HG03575 (cell line): ENCODE results near the gene ERMP1.
"Not testable (repeated sequence)": the region's sequence is repeated elsewhere in the genome, so short reads cannot be mapped to it uniquely, and the experiment has no call there.

Experiments used
- ATAC-seq: cut with Tn5 transposase; IDR thresholded peaks from one replicate; pipeline ENCODE4 v1.9.1; 2021; ENCODE audit not compliant: unreplicated experiment, insufficient number of reproducible peaks, low FRiP score; ENCODE audit errors: extremely low read depth

The ERMP1 gene

GRCh38 chr9:5832071-5832537, 813 bp downstream of the ERMP1 start:
- no peak for ATAC-seq

- ATAC-seq, result no peak
Measured at GRCh38 chr9:5825895-5826622, 6.9 kb downstream of the ERMP1 start.

GRCh38 chr9:5825223-5825622, 7.7 kb downstream of the ERMP1 start:
- no peak for ATAC-seq

GRCh38 chr9:5820425-5820824, 12.5 kb downstream of the ERMP1 start:
- no peak for ATAC-seq

DNA sequence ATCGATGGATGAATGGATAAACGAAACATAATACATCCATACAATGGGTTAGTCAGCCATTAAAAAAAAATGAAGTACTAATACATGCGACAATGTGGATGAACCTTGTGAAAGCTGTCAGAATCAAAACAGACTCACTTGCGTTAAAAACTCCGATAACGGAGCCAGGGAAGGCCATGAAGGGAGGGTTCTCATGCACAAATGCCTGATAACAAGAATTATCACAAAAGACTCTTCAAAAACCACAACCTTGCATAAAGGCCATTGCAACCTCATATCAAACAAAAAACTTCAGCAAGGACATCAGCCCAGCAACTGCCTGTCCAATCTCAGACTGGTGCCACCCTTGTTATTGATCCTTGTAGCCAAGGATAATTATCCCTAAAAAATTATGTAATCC, 13.7 kb downstream of the ERMP1 start:
- no peak for ATAC-seq

DNA sequence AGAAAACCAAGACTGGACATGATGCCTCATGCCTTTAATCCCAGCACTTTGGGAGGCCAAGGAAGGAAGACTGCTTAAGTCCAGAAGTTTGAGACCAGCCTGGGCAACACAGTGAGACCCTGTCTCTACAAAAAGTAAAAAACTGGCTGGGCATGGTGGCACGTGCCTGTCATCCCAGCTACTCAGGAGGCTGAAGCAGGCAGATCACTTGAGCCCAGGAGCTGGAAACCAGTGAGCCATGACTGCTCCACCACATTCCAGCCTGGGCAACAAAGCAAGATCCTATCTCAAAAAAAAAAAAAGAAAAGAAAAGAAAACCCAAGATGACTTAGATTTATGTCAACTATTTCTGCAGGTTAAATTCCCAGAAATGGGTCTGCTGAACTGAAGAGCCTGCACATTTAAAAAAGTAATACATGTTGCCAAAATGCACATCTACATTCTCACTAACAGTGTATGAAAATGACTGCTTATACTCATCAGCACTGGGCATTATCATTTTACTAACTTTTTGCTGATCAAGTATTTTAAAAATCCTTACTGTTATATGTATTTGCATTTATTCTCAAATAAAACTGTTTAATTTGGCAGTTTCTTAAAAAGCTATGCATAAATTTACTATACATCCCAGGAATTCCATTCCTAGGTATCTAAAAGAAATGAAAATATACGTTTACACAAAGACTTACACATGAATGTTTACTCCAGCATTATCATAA, 14.3 kb downstream of the ERMP1 start:
- ATAC-seq, result no peak

DNA sequence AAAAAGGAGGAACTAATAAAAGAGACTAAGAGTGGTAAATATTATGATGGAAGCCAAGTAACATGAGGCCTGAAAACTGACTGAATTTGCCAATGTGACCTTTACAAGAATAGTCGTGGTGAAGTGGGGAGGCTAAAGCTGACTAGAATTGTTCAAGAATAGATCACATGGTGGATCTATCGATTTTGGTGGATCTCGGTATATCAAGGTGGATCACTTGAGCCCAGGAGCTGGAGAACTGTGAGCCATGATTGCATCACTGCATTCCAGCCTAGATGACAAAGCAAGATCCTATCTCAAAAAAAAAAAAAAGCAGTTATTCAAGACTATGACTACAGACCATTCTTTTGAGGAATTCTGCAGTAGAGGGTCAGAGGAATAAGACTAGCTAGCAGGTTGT, 15.1 kb downstream of the ERMP1 start:
- no peak for ATAC-seq

- ATAC-seq, result no peak
Measured at GRCh38 chr9:5815461-5815860, 17.5 kb downstream of the ERMP1 start.

DNA sequence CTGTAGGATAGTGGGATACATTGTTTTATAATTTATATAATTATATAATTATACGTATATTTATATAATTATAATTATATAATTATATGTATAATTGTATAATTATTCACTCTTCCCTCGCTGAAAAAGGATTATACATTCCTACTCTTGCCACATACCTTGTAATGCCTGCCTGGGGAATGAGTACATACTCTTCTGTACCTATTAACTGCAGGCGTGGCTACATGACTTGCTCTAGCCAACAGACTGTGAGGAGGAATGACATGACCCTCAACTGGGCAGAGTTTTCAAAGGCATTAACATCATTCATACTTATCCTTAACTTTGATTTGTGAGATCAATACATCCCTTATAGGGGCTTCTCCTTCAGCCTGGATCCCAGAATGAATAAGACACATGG, 19.1 kb downstream of the ERMP1 start:
- no peak for ATAC-seq

DNA sequence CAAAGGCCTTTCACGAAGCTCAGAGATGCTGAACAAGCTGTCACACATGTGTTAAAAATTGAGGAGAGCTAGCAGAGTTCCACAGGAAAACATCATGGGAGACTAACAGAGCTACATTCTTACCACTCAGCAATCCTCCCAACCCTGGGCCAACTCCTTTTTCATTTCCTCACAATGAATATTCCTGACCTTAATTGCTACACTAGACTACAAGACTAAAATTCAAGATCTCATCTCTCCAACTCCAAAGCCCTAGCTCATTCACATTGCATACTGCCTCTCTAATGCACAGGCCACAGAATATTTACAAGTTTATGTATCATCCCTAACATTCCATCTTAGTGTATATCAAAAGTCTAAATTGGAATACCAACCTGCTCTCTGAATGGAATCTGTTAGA, 21.2 kb downstream of the ERMP1 start:
- no peak for ATAC-seq

- no peak for ATAC-seq
Measured at GRCh38 chr9:5805478-5805877, 27.4 kb downstream of the ERMP1 start.

- no peak for ATAC-seq
Measured at GRCh38 chr9:5801739-5802113, 31.2 kb downstream of the ERMP1 start.

DNA sequence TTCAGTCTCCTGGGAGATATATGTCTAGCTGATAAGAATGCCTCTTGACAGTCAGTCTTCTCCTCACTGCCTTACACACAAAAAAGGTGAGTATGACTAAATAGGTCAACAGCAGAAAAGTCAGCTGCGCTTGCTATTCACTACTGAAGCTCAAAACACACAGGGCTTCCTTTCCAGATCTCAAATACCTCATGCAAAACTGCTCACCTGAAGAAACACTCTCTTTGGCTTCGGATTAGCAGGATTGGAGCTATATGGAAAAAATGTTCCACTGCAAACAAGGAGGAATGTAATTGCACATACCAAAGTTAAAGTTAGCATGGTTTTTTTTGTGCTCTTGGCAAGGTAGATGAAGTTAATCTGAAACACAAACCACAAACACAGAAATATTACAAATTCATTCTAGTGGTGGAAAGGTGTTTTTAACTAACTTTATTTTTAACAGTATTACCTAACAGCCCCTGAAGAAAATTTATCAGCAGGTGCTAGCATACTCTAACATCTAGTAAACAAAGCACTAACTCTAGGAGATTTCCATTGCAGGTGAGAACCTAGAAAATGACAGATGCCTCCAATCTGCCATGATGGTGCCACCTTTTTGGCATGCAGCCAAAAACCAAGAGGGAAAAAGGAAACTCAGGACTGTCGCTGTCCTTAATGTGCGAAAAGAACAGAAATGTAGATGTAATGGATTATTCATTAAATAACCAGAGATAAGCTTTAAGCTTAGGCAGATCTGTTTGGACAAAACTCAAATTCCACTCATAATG, 31.8 kb downstream of the ERMP1 start:
- no peak for ATAC-seq

- ATAC-seq, result not testable (repeated sequence)
Measured at GRCh38 chr9:5800378-5800777, 32.5 kb downstream of the ERMP1 start.

- ATAC-seq, result no peak
Measured at GRCh38 chr9:5799314-5799713, 33.6 kb downstream of the ERMP1 start.

GRCh38 chr9:5798581-5798980, 34.3 kb downstream of the ERMP1 start:
- ATAC-seq, result no peak

GRCh38 chr9:5796298-5796697, 36.6 kb downstream of the ERMP1 start:
- no peak for ATAC-seq

DNA sequence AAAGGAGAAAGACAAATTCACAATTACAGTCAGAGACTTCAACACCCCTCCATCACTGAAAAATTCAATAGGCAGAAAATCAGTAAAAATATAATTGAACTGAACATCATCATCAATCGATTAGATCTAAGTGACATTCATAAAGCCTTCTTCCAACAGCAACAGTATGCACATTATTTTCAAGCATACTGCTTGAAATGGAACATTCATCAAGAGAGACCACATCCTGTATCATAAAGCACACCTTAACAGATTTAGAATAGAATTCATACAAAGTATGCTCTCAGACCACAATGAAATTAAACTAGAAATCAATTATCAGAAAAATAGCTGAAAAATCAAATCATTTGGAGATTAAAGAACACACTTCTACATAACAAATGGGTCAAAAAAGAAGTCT, 39.1 kb downstream of the ERMP1 start:
- ATAC-seq, result no peak

DNA sequence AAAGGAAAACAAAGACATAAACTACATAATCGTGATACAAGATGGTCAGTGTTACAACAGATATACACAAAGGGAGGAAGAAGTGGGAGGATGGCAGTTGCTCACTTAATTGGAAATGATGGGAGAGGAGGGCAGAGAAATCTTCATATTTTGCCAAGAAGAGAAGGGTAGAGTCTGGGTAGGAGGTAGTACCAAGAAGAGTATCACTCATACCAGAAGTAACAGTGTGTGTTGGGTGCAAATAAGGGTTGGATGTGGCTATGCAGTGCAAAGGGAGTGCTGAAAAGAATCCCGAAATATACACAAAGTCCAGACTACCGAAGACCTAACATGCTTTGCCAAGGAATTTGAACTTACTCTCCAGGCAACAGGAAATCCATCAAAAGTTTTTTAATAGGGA, 41.0 kb downstream of the ERMP1 start:
- ATAC-seq, result no peak

DNA sequence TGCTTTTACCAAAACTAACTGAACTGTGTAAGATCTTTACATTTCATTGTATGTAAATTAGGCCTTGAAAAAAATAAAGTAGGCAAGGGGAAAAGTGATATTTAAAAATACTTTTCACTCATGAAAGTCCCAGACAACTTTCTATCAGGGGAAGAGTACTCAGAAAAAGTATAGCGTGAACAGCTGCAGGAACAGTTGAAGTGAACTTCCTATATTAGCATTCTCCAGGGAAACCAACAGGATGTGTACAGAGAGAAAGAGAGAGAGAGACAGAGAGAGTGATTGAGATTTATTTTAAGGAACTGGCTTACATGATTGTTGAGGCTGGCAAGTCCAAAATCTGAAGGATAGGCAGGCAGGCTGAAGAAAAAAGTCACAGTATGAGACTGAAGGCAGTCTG, 42.0 kb downstream of the ERMP1 start:
- no peak for ATAC-seq
